HL-60/S4 (cell line): ENCODE data around the gene MAN2B1.
"Not testable (repeated sequence)": the region's sequence is repeated elsewhere in the genome, so short reads cannot be mapped to it uniquely, and the experiment has no call there.

Source experiments
- in situ Hi-C: fragments of 300-500 bp; cut with MboI; formaldehyde crosslinking; loops from 2 replicates; pipeline ENCODE4 v1.14.3; 2022; ENCODE audit warnings: low sequenced_read_pairs

Gene MAN2B1

GRCh38 chr19:12666265-12667048 is at the start of gene MAN2B1, which contains the start of gene WDR83:
Gene MAN2B1, minus strand, starts transcription at chr19:12666742. Its CDS starts 41 bp downstream, at chr19:12666701.
Gene WDR83, plus strand, starts transcription at chr19:12666807. Its CDS starts 2,984 bp downstream, at chr19:12669791.
- in situ Hi-C loops: no loop called here

- in situ Hi-C loops: no loop called here
These were observed 49.4 kb upstream of the MAN2B1 start for GRCh38 chr19:12715929-12716328.

GRCh38 chr19:12715102-12715501 is 48.6 kb upstream of the MAN2B1 start:
- in situ Hi-C loops: no loop called here

GRCh38 chr19:12713304-12713703 is 46.8 kb upstream of the MAN2B1 start:
- in situ Hi-C loops: not testable (repeated sequence)

- in situ Hi-C loops: not testable (repeated sequence)
These were observed 45.5 kb upstream of the MAN2B1 start for GRCh38 chr19:12712077-12712476.

GRCh38 chr19:12711187-12711586 is 44.6 kb upstream of the MAN2B1 start:
- in situ Hi-C loops: no loop called here

- in situ Hi-C loops: no loop called here
These were observed 42.1 kb upstream of the MAN2B1 start for GRCh38 chr19:12708641-12709040.

- in situ Hi-C loops: no loop called here
These were observed 39.8 kb upstream of the MAN2B1 start for GRCh38 chr19:12706332-12706718.

- in situ Hi-C loops: no loop called here
These were observed 39.3 kb upstream of the MAN2B1 start for GRCh38 chr19:12705654-12706331.

- in situ Hi-C loops: no loop called here
These were observed 38.6 kb upstream of the MAN2B1 start for GRCh38 chr19:12705169-12705568.

- in situ Hi-C loops: no loop called here
These were observed 36.5 kb upstream of the MAN2B1 start for GRCh38 chr19:12703046-12703445.

- in situ Hi-C loops: no loop called here
These were observed 35.2 kb upstream of the MAN2B1 start for GRCh38 chr19:12701596-12702282.

- in situ Hi-C loops: no loop called here
These were observed 31.6 kb upstream of the MAN2B1 start for GRCh38 chr19:12698138-12698537.

GRCh38 chr19:12697425-12697824 is 30.9 kb upstream of the MAN2B1 start:
- in situ Hi-C loops: not testable (repeated sequence)

GRCh38 chr19:12696366-12697335 is 30.1 kb upstream of the MAN2B1 start, which contains the start of gene FBXW9:
Gene FBXW9, minus strand, starts transcription at chr19:12696631. Its CDS starts 50 bp downstream, at chr19:12696581.
- in situ Hi-C loops: no loop called here

- in situ Hi-C loops: no loop called here
These were observed 29.4 kb upstream of the MAN2B1 start for GRCh38 chr19:12695997-12696365.

GRCh38 chr19:12695514-12695913 is 29.0 kb upstream of the MAN2B1 start:
- in situ Hi-C loops: no loop called here

GRCh38 chr19:12695096-12695495 is 28.6 kb upstream of the MAN2B1 start:
- in situ Hi-C loops: no loop called here

- in situ Hi-C loops: no loop called here
These were observed 28.1 kb upstream of the MAN2B1 start for GRCh38 chr19:12694641-12695040.

- in situ Hi-C loops: no loop called here
These were observed 26.4 kb upstream of the MAN2B1 start for GRCh38 chr19:12692960-12693359.
